IPS-15b (cell line): ENCODE measurements around the gene UQCR10.
A peak's percentile ranks its signal among the peaks of the same experiment; 100 is the strongest.
"Not testable (repeated sequence)": the region's sequence is repeated elsewhere in the genome, so short reads cannot be mapped to it uniquely, and the experiment has no call there.

Experiments
- H3K27me3 ChIP-seq: one replicate; pipeline ENCODE4 v1.6.1; 2013; ENCODE audit warnings: low read length; ENCODE audit not compliant: control insufficient read depth, insufficient read depth
- H3K36me3 ChIP-seq: one replicate; pipeline ENCODE4 v1.6.1; 2013; ENCODE audit warnings: low read length; ENCODE audit not compliant: control insufficient read depth, insufficient read depth
- H3K4me1 ChIP-seq: one replicate; pipeline ENCODE4 v1.6.1; 2013; ENCODE audit warnings: mild to moderate bottlenecking, low read length; ENCODE audit not compliant: control insufficient read depth, insufficient read depth
- H3K4me3 ChIP-seq: one replicate; pipeline ENCODE4 v1.5.1; 2013; ENCODE audit warnings: low read depth, low read length
- H3K9ac ChIP-seq: one replicate; pipeline ENCODE4 v1.6.1; 2013; ENCODE audit warnings: low read depth, mild to moderate bottlenecking, low read length
- H3K9me3 ChIP-seq: one replicate; pipeline ENCODE4 v1.6.1; 2013; ENCODE audit warnings: mild to moderate bottlenecking, low read length; ENCODE audit not compliant: control insufficient read depth, insufficient read depth

Gene UQCR10

DNA sequence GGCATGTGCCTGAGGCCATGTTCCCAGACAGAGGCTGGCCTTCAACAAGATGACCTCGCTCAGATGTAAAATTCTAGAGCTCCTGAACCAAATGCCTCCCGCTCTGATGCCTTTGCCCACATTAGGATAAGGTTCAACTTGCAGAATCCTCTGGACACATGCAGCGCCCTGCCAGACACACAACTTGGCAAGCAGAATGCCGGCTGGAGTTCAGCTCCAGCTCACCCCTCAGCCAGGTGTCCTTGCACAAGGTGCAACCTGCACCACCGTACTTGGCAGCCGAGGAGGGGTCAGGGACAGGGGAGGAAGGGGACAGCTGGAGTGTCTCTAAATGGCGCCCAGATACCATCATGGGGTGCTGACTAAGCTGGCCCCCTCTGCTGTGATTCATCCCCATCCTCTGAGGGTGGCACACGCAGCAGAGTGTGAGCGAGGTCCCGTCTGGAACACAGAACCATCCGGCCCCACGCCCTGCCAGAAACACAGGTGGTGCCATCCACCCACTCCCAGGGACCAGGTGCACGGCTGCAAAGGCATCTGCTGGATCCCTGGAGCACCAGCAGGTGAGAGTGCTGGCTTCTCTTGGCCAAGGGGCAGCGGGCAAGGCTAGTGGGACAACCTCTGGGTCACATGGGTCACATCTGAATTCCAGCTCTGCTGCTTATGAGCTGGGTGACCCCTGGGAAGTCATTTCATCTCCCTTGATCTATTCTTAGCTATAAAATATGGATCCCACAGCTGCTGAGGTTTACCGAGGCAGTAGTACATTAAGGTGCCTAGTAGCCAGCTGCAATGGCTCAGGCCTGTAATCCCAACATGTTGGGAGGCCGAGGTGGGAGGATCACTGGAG lies 13.1 kb upstream of the UQCR10 start:
- no peaks in the 10 kb centered on the region for H3K27me3 ChIP-seq
- H3K9ac ChIP-seq, result no peak overlapping the region
- H3K9me3 ChIP-seq, result no peaks in the 10 kb centered on the region
- no peaks in the 10 kb centered on the region for H3K36me3 ChIP-seq
- H3K4me1 ChIP-seq, result no peaks in the 10 kb centered on the region
- no peak overlapping the region for H3K4me3 ChIP-seq

DNA sequence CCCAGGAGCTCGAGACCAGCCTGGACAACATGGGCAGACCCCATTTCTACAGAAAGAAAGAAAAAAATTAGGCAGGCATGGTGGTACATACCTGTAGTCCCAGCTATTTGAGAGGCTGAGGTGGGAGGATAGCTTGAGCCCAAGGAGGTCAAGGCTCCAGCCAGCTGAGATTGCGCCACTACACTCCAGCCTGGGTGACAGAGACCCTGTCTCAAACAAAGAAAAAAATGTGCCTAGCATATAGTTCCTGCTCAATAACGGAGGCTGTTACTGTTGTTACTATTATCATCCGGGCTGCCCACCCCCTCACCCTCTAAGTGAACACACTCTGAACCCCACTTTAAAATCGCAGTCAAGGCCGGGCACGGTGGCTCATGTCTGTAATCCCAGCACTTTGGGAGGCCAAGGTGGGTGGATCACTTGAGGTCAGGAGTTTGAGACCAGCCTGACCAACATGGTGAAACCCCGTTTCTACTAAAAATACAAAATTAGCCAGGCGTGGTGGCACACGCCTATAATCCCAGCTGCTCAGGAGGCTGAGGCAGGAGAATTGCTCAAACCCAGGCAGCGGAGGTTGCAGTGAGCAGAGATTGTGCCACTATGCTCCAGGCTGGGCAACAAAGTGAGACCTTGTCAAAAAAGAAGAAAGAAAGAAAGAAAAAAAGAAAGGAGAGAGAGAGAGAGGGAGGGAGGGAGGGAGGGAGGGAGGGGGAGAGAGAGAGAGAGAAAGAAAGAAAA lies 12.3 kb upstream of the UQCR10 start:
- not testable (repeated sequence) for H3K27me3 ChIP-seq, H3K9me3 ChIP-seq, H3K9ac ChIP-seq, H3K36me3 ChIP-seq, H3K4me1 ChIP-seq, H3K4me3 ChIP-seq

DNA sequence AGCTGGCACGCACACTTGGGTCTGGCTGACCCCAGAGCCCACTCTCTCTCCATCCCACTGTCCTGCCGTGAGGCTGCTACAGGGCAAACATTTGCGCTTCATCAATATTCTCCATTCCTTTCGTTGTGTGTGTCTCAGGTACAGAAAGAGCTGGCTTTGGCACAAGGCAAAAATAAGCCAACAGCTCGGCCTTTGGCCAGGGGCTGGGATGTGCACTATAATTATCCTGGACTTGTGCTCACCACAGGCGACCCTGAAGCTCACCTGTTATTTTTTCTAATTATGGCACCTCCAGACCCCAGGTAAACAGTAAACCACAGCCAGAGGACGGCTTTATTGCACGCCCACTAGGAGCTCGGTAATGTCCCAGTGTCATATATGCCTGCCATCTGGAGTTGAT lies 11.3 kb upstream of the UQCR10 start:
- Histone ChIP-seq H3K27me3 (no peaks in the 10 kb centered on the region), H3K4me3 (no peak overlapping the region), H3K36me3 (no peaks in the 10 kb centered on the region), H3K4me1 (no peaks in the 10 kb centered on the region), H3K9ac (no peak overlapping the region), H3K9me3 (no peaks in the 10 kb centered on the region)

DNA sequence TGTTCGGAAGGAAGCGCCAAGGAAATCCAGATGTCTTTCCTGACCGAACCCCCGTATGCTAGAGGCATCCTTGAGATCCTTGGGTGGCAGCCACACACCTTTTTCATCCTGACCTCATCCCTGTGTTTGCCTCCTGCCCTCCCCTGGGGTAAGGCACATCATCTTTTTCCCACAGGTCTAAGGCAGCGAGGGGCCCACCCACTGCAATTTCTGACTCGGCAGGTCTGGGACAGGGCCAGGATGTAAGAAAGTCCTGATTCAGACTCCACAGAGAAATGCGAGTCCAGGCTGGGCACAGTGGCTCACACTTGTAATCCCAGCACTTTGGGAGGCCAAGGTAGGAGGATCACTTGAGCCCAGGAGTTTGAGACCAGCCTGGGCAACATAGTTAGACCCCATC lies 10.8 kb upstream of the UQCR10 start:
- Histone ChIP-seq H3K4me1 (no peaks in the 10 kb centered on the region), H3K27me3 (no peaks in the 10 kb centered on the region), H3K9me3 (no peaks in the 10 kb centered on the region), H3K9ac (no peak overlapping the region), H3K4me3 (no peak overlapping the region), H3K36me3 (no peaks in the 10 kb centered on the region)

- no peak overlapping the region for H3K4me3 ChIP-seq
- no peak overlapping the region for H3K9ac ChIP-seq
- no peaks in the 10 kb centered on the region for H3K4me1 ChIP-seq
- no peaks in the 10 kb centered on the region for H3K36me3 ChIP-seq
- no peaks in the 10 kb centered on the region for H3K9me3 ChIP-seq
- no peaks in the 10 kb centered on the region for H3K27me3 ChIP-seq
Observed at GRCh38 chr22:29757096-29757495, 10.1 kb upstream of the UQCR10 start.

- Histone ChIP-seq H3K9ac (no peak overlapping the region), H3K4me3 (no peak overlapping the region), H3K4me1 (no peaks in the 10 kb centered on the region), H3K27me3 (no peaks in the 10 kb centered on the region), H3K9me3 (no peaks in the 10 kb centered on the region), H3K36me3 (no peaks in the 10 kb centered on the region)
Observed at GRCh38 chr22:29758068-29758622, 9.0 kb upstream of the UQCR10 start.

DNA sequence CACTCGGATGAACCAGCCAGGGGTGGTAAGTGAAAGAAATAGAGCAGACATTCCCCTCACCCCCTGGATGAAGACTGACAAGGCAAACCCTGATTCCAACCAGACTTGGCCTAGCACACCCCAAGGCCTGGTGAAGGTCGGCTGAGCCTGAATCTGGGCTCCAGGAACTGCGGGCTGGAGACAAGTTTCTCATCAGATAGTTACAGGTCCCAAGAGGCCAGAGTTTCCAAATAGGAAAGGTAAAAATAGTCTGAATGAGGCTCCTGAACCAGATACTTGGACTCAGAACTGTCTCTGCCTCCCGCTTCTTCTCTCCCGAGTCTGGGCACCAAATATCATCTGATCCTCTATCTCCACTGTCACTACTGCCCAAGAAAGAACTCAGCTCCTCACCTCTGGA lies 8.2 kb upstream of the UQCR10 start:
- H3K4me1 ChIP-seq, result no peaks in the 10 kb centered on the region
- no peaks in the 10 kb centered on the region for H3K27me3 ChIP-seq
- no peak overlapping the region for H3K4me3 ChIP-seq
- no peaks in the 10 kb centered on the region for H3K36me3 ChIP-seq
- no peaks in the 10 kb centered on the region for H3K9me3 ChIP-seq
- no peak overlapping the region for H3K9ac ChIP-seq

DNA sequence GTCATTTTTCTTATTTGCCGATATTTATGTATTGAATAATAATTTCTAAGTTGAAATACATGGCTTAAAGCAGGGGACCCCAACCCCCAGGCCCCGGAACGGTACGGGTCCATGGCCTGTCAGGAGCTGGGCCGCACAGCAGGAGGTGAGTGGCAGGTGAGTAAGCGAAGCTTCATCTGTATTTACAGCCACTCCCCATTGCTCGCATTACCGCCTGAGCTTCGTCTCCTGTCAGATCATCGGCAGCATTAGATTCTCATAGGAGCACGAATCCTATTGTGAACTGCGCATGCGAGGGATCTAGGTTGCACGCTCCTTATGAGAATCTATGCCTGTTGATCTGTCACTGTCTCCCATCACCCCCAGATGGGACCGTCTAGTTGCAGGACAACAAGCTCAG lies 4.9 kb upstream of the UQCR10 start:
- Histone ChIP-seq H3K4me3 (no peak overlapping the region), H3K36me3 (no peaks in the 10 kb centered on the region), H3K9ac (no peak overlapping the region), H3K9me3 (no peaks in the 10 kb centered on the region), H3K27me3 (no peaks in the 10 kb centered on the region), H3K4me1 (no peaks in the 10 kb centered on the region)

- Histone ChIP-seq H3K4me1 (no peaks in the 10 kb centered on the region), H3K9me3 (no peaks in the 10 kb centered on the region), H3K36me3 (peaks cover 6% of the 10 kb centered on the region), H3K4me3 (peak overlapping the region; percentile 99), H3K27me3 (no peaks in the 10 kb centered on the region), H3K9ac (peak overlapping the region; percentile 97)
Observed at GRCh38 chr22:29765905-29766631, 1.1 kb upstream of the UQCR10 start.

GRCh38 chr22:29766632-29767170 lies 468 bp upstream of the UQCR10 start, which contains the start of gene ZMAT5:
ZMAT5 (minus strand) TSS chr22:29767007; CDS start chr22:29748544, 18,463 bp downstream.
- Histone ChIP-seq H3K4me3 (peak within 1 kb of the TSS; percentile 99), H3K27me3 (no peaks in the 10 kb centered on the region), H3K36me3 (peaks cover 6% of the 10 kb centered on the region), H3K4me1 (no peaks in the 10 kb centered on the region), H3K9ac (peak within 1 kb of the TSS; percentile 97), H3K9me3 (no peaks in the 10 kb centered on the region)

GRCh38 chr22:29768052-29768693 lies 1.0 kb downstream of the UQCR10 start:
- Histone ChIP-seq H3K9me3 (no peaks in the 10 kb centered on the region), H3K36me3 (peaks cover 6% of the 10 kb centered on the region), H3K27me3 (no peaks in the 10 kb centered on the region), H3K4me1 (no peaks in the 10 kb centered on the region), H3K4me3 (peak overlapping the region; percentile 99), H3K9ac (peak overlapping the region; percentile 80)
